Sigmoid colon (tissue), 7 donors: Measurements from ENCODE around the gene UBL4A. TPM values are rescaled to one million over a fixed set of nuclear protein-coding genes. Genes with fewer than 3 reads are reported as not detected.

Source experiments
- DNase-seq: peaks from one replicate; pipeline ENCODE4 v3.0.0-alpha.2; 2019
- H3K27ac ChIP-seq, 4 donors: fragments of 200-600 bp; sonication (generic); one replicate each; pipeline ENCODE4 v1.5.1; 2016 to 2019; ENCODE audit warnings: mild to moderate bottlenecking in 1 of 4
- H3K27me3 ChIP-seq, 3 donors: fragments of 200-600 bp; sonication (generic); one replicate each; pipeline ENCODE4 v1.5.1; 2019; ENCODE audit warnings: mild to moderate bottlenecking in 1 of 3
- H3K36me3 ChIP-seq, 4 donors: fragments of 200-600 bp; sonication (generic); one replicate each; pipeline ENCODE4 v1.5.1; 2016 to 2019
- H3K4me1 ChIP-seq, 4 donors: fragments of 200-600 bp; sonication (generic); one replicate each; pipeline ENCODE4 v1.5.1; 2017 to 2019
- H3K4me3 ChIP-seq, 4 donors: fragments of 200-600 bp; sonication (generic); one replicate each; pipeline ENCODE4 v1.5.1; 2017 to 2019; ENCODE audit warnings: mild to moderate bottlenecking in 2 of 4, moderate library complexity in 1 of 4
- H3K9me3 ChIP-seq, 4 donors: fragments of 200-600 bp in 3 of 4; sonication (generic) in 3 of 4; one replicate each; pipeline versions ENCODE4 v1.5.1 to v1.6.1; 2013 to 2019
- EP300 ChIP-seq, 4 donors: sonication (generic); formaldehyde crosslinking; IDR thresholded peaks; one replicate each; pipeline ENCODE4 v1.6.1; 2017; ENCODE audit warnings: antibody characterized with exemption in 4 of 4
- POLR2A ChIP-seq, 2 donors: fragments of 450-650 bp; IDR thresholded peaks; one replicate each; pipeline ENCODE4 v1.6.1; 2016; ENCODE audit warnings: antibody characterized with exemption in 2 of 2, mild to moderate bottlenecking in 2 of 2, moderate library complexity in 2 of 2
- POLR2AphosphoS5 ChIP-seq, 4 donors: sonication (generic); formaldehyde crosslinking; IDR thresholded peaks; one replicate each; pipeline ENCODE4 v1.6.1; 2017; ENCODE audit warnings: antibody characterized with exemption in 4 of 4
- WGBS, 2 donors: extraction: QIAGEN DNeasy Blood & Tissue Kit; methylation state at CpG; one replicate each; pipeline ENCODE4 v1.1.7; 2013; 5-methylcytosine and 5-hydroxymethylcytosine counted together
- intact Hi-C: fragments of 100-400 bp; cut with DNase I; formaldehyde crosslinking; loops from one replicate; pipeline ENCODE4 v1.15.1; 2023
- polyA plus RNA-seq, 3 donors: library from polyadenylated mRNA; stranded (reverse); fragments of 200-250 nt; gene quantifications; one replicate each; pipeline ENCODE4 v1.2.3, GENCODE V29; 2013
- small RNA-seq, 3 donors: library from RNA; depleted of rRNA; stranded (forward); fragments of <200 nt; gene quantifications; one replicate each; pipeline ENCODE3, GENCODE V24; 2016
- total RNA-seq, 4 donors: library from RNA; depleted of rRNA; stranded (reverse); fragments of >200 nt; gene quantifications; one replicate each; pipeline ENCODE4 v1.1.0, GENCODE V29; 2016
- TF ChIP-seq, protein P1 (sequence below), 4 experiments: fragments of 450-650 bp in 3 of 4; fragments of 200-600 bp in 1 of 4; IDR thresholded peaks; one replicate each; pipeline ENCODE4 v1.5.1; 2016 to 2019; ENCODE audit warnings: antibody characterized with exemption in 4 of 4, mild to moderate bottlenecking in 3 of 4, moderate library complexity in 2 of 4
- donor health status: healthy with polysubstance abuse.
- donor health status: Bipolar disorder and iron deficiency.
- donor health status: healthy.

UBL4A gene
- total and polyA plus RNA-seq, 7 donors, result 31.6 to 51.0 (median 40.2) TPM

DNA sequence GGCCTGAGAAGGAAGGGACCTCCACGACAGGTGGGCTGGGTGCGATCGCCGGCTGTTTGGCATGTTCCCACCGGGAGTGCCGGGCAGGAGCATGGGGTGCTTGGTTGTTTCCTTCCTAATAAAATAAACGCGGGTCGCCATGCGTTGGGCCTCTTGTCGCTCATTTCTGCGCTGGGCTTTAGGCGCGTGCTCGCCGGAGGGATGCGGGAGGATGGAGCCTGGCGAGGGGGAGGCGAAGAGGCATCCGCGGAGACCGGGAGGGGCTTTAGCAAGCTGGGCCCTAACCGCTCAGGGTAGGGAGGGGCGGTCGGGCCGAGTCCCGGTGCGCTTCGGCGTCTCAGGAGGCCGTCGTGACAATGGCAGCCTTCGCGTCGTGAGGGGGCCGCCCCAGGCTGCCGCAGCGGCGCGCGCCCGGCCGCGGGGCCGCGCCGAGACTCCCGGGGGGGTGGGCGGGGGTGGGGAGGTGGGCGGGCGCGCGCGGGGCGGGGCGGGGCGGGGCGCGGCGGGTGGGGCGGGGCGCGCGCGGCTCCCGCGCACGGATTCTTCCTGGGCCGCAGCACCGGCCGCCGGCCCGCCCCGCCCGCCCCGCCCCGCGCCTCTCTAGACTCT, 49.9 kb downstream of the UBL4A start:
- intact Hi-C loops, result loop anchor here (5.0 kb wide), 1 partner anchor 51 kb away; the partner anchor contains the start of gene UBL4A
- Histone ChIP-seq H3K27ac (peak overlapping the region; percentile 85 to 93 (median 88)), H3K9me3 (no peaks in the 10 kb centered on the region), H3K4me3 (peak overlapping the region; percentile 5 to 76 (median 70)), H3K36me3 (peaks cover 0 to 54% (median 11%) of the 10 kb centered on the region in 4 donors), H3K4me1 (peaks cover 0 to 26% (median 13%) of the 10 kb centered on the region in 4 donors), H3K27me3 (no peaks in the 10 kb centered on the region)
- peak; percentile 74 for DNase-seq
- no peak for TF ChIP-seq EP300 (IDR thresholded peaks at IDR 0.05)
- no peak for TF ChIP-seq POLR2A (IDR thresholded peaks at IDR 0.05)
- TF ChIP-seq, protein P1, sequence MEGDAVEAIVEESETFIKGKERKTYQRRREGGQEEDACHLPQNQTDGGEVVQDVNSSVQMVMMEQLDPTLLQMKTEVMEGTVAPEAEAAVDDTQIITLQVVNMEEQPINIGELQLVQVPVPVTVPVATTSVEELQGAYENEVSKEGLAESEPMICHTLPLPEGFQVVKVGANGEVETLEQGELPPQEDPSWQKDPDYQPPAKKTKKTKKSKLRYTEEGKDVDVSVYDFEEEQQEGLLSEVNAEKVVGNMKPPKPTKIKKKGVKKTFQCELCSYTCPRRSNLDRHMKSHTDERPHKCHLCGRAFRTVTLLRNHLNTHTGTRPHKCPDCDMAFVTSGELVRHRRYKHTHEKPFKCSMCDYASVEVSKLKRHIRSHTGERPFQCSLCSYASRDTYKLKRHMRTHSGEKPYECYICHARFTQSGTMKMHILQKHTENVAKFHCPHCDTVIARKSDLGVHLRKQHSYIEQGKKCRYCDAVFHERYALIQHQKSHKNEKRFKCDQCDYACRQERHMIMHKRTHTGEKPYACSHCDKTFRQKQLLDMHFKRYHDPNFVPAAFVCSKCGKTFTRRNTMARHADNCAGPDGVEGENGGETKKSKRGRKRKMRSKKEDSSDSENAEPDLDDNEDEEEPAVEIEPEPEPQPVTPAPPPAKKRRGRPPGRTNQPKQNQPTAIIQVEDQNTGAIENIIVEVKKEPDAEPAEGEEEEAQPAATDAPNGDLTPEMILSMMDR (IDR thresholded peaks at IDR 0.05), result no peak
- no peak for TF ChIP-seq POLR2AphosphoS5 (IDR thresholded peaks at IDR 0.05)
- 4 to 9% methylated on average over 55 to 64 of the region's 78 CpGs for WGBS, 2 donors

DNA sequence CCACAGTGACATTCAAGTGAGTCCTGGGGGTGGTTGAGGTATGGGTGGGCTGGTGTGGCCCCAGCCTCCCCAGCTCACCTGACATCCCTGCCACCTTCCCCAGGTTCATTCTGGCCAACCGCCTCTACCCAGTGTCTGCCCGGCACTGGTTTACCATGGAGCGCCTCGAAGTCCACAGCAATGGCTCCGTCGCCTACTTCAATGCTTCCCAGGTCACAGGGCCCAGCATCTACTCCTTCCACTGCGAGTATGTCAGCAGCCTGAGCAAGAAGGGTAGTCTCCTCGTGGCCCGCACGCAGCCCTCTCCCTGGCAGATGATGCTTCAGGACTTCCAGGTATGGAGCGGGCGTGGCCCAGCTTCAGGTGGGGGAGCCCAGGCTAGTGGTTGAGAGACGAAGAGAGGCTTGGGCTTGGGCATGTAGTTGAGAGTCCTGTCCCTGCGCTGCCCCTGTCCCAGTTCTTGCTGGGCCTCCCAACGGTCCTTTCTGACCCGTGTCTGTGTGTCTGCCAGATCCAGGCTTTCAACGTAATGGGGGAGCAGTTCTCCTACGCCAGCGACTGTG, 51.2 kb downstream of the UBL4A start:
- TF ChIP-seq POLR2A (IDR thresholded peaks at IDR 0.05), result no peak
- no peak for TF ChIP-seq EP300 (IDR thresholded peaks at IDR 0.05)
- TF ChIP-seq POLR2AphosphoS5 (IDR thresholded peaks at IDR 0.05), result no peak
- TF ChIP-seq, protein P1 (IDR thresholded peaks at IDR 0.05), result no peak
- peaks cover 0 to 32% (median 17%) of the 10 kb centered on the region in 4 donors for H3K4me1 ChIP-seq
- H3K9me3 ChIP-seq, result no peaks in the 10 kb centered on the region
- intact Hi-C loops, result loop anchor here (5.0 kb wide), 1 partner anchor 52 kb away; the partner anchor contains the start of gene UBL4A
- H3K27ac ChIP-seq, result no peak overlapping the region
- no peaks in the 10 kb centered on the region for H3K27me3 ChIP-seq
- no peak for DNase-seq
- 95 to 96% methylated on average over 19 of the region's 19 CpGs for WGBS, 2 donors
- peaks cover 0 to 44% (median 2%) of the 10 kb centered on the region in 4 donors for H3K36me3 ChIP-seq
- no peak overlapping the region for H3K4me3 ChIP-seq

DNA sequence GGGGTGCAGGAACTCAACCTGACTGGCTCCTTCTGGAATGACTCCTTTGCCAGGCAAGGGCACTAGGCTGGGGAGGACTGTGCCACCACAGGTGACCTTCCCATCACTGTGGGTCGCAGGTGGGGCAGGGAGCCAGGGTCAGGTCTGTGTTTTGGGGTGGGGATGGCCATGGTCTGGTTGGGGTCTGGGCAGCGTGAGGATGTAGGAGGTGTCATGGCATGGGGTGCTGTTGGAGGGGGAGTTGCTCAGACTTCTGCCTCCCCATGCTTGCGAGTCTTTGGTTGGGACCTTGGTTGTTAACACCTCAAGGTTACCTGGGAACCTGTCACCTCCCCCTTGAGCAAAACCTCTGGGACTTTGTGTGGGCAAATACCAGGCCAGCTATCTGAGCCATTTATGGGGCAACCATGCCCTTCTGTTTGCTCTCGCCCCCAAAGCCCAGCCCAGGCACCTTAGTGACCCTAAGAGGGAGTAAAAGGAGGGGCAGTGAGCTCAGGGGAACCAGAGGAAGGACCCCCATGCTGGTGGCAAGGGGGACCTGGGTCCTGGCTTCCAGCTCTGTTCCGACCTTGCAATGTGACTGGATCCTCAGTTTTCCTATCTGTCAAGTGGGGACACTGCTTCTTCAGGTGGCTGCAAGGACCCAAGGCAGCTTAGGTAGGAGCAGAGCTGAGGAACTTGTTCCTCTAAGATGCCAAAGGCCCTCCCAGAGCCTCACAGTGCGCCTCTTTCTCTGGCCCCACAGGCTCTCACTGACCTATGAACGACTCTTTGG, 51.8 kb downstream of the UBL4A start:
- no peak overlapping the region for H3K4me3 ChIP-seq
- TF ChIP-seq POLR2AphosphoS5 (IDR thresholded peaks at IDR 0.05) (no peak), EP300 (IDR thresholded peaks at IDR 0.05) (no peak), POLR2A (IDR thresholded peaks at IDR 0.05) (no peak)
- TF ChIP-seq, protein P1 (IDR thresholded peaks at IDR 0.05), result no peak
- no peaks in the 10 kb centered on the region for H3K9me3 ChIP-seq
- intact Hi-C loops, result loop anchor here (5.0 kb wide), 1 partner anchor 53 kb away; the partner anchor contains the start of gene UBL4A
- H3K36me3 ChIP-seq, result peaks cover 0 to 40% (median 0%) of the 10 kb centered on the region in 4 donors
- peaks cover 0 to 38% (median 22%) of the 10 kb centered on the region in 4 donors for H3K4me1 ChIP-seq
- 93 to 94% methylated on average over 7 of the region's 7 CpGs for WGBS, 2 donors
- no peak for DNase-seq
- H3K27ac ChIP-seq, result no peak overlapping the region
- no peaks in the 10 kb centered on the region for H3K27me3 ChIP-seq

Small RNA genes within 50 kb of the gene (small RNA-seq; reads per million reads assigned to genes)
- gene MIR6858 (0 reads per million in 3 donors), gene RN7SL697P (0 reads per million in 3 donors)

Other genes with a start within 250 kb of the UBL4A start
- gene OPN1MW3, start 229.0 kb downstream of the UBL4A start, total RNA-seq, result under 1 TPM in 1 of 4 donors, not detected in 3; 0.54 TPM
- gene OPN1MW3, start 229.0 kb downstream of the UBL4A start, polyA plus RNA-seq, result not detected
- gene TEX28, start 191.5 kb downstream of the UBL4A start, total RNA-seq, result not detected
- not detected for gene TEX28, start 191.5 kb downstream of the UBL4A start, polyA plus RNA-seq
- gene TKTL1, start 190.8 kb downstream of the UBL4A start, total RNA-seq, result under 1 TPM in 1 of 4 donors, not detected in 3; under 0.01 TPM
- gene TKTL1, start 190.8 kb downstream of the UBL4A start, polyA plus RNA-seq, result under 1 TPM in 1 of 3 donors, not detected in 2; 0.31 TPM
- gene FLNA, start 112.0 kb downstream of the UBL4A start, total RNA-seq, result 1,000 to 10,000 TPM; 2,494 to 9,435 (median 5,341) TPM
- 100 to 1,000 TPM in 1 of 3 donors, 10 to 100 TPM in 2; 27.0 to 442 (median 42.0) TPM for gene FLNA, start 112.0 kb downstream of the UBL4A start, polyA plus RNA-seq
- gene EMD, start 107.3 kb downstream of the UBL4A start, total RNA-seq, result 10 to 100 TPM; 44.3 to 66.8 (median 48.6) TPM
- 10 to 100 TPM; 40.7 to 87.9 (median 42.6) TPM for gene EMD, start 107.3 kb downstream of the UBL4A start, polyA plus RNA-seq
- gene RPL10, start 88.2 kb downstream of the UBL4A start, total RNA-seq, result 1,000 to 10,000 TPM; 3,138 to 8,651 (median 6,770) TPM
- 1,000 to 10,000 TPM; 4,760 to 8,094 (median 5,003) TPM for gene RPL10, start 88.2 kb downstream of the UBL4A start, polyA plus RNA-seq
- gene DNASE1L1, start 77.4 kb downstream of the UBL4A start, total RNA-seq, result 10 to 100 TPM; 10.9 to 21.8 (median 16.6) TPM
- gene DNASE1L1, start 77.4 kb downstream of the UBL4A start, polyA plus RNA-seq, result 10 to 100 TPM; 15.5 to 25.7 (median 17.4) TPM
- gene TAFAZZIN, start 75.1 kb downstream of the UBL4A start, total RNA-seq, result 10 to 100 TPM; 35.7 to 58.2 (median 36.6) TPM
- 10 to 100 TPM in 1 of 3 donors, 1 to 10 TPM in 2; 8.4 to 48.0 (median 9.2) TPM for gene TAFAZZIN, start 75.1 kb downstream of the UBL4A start, polyA plus RNA-seq
- 10 to 100 TPM; 16.5 to 54.6 (median 27.0) TPM for gene ATP6AP1, start 57.9 kb downstream of the UBL4A start, total RNA-seq
- gene ATP6AP1, start 57.9 kb downstream of the UBL4A start, polyA plus RNA-seq, result 10 to 100 TPM; 18.6 to 87.7 (median 39.1) TPM
- gene GDI1, start 49.5 kb downstream of the UBL4A start, total RNA-seq, result 100 to 1,000 TPM in 1 of 4 donors, 10 to 100 TPM in 3; 71.7 to 101 (median 86.1) TPM
- gene GDI1, start 49.5 kb downstream of the UBL4A start, polyA plus RNA-seq, result 10 to 100 TPM; 50.9 to 75.4 (median 51.1) TPM
- gene FAM50A, start 42.5 kb downstream of the UBL4A start, total RNA-seq, result 10 to 100 TPM; 40.5 to 78.1 (median 48.7) TPM
- gene FAM50A, start 42.5 kb downstream of the UBL4A start, polyA plus RNA-seq, result 10 to 100 TPM; 61.9 to 85.1 (median 85.1) TPM
- 10 to 100 TPM in 1 of 4 donors, 1 to 10 TPM in 3; 3.1 to 12.7 (median 5.9) TPM for gene PLXNA3, start 28.3 kb downstream of the UBL4A start, total RNA-seq
- gene PLXNA3, start 28.3 kb downstream of the UBL4A start, polyA plus RNA-seq, result 10 to 100 TPM in 1 of 3 donors, 1 to 10 TPM in 2; 4.2 to 22.9 (median 8.6) TPM
- 10 to 100 TPM; 15.5 to 32.7 (median 22.4) TPM for gene LAGE3, start 7.3 kb downstream of the UBL4A start, total RNA-seq
- 10 to 100 TPM; 12.7 to 25.4 (median 21.6) TPM for gene LAGE3, start 7.3 kb downstream of the UBL4A start, polyA plus RNA-seq
- 10 to 100 TPM; 17.5 to 28.8 (median 20.7) TPM for gene SLC10A3, start 4.0 kb upstream of the UBL4A start, total RNA-seq
- gene SLC10A3, start 4.0 kb upstream of the UBL4A start, polyA plus RNA-seq, result 10 to 100 TPM; 12.9 to 22.6 (median 18.0) TPM
- gene FAM3A, start 29.6 kb upstream of the UBL4A start, total RNA-seq, result 10 to 100 TPM; 30.7 to 49.0 (median 40.6) TPM
- 10 to 100 TPM; 49.7 to 64.9 (median 57.1) TPM for gene FAM3A, start 29.6 kb upstream of the UBL4A start, polyA plus RNA-seq
- gene G6PD, start 60.2 kb upstream of the UBL4A start, total RNA-seq, result 10 to 100 TPM; 15.0 to 32.1 (median 19.8) TPM
- 10 to 100 TPM in 2 of 3 donors, 1 to 10 TPM in 1; 9.0 to 34.6 (median 17.8) TPM for gene G6PD, start 60.2 kb upstream of the UBL4A start, polyA plus RNA-seq
- gene IKBKG, start 61.0 kb upstream of the UBL4A start, total RNA-seq, result 10 to 100 TPM in 3 of 4 donors, 1 to 10 TPM in 1; 9.2 to 27.4 (median 13.3) TPM
- 10 to 100 TPM; 13.2 to 28.9 (median 17.8) TPM for gene IKBKG, start 61.0 kb upstream of the UBL4A start, polyA plus RNA-seq
- under 1 TPM in 1 of 4 donors, not detected in 3; 0.54 TPM for gene CTAG1A, start 98.5 kb upstream of the UBL4A start, total RNA-seq
- gene CTAG1A, start 98.5 kb upstream of the UBL4A start, polyA plus RNA-seq, result not detected
- not detected for gene CTAG1B, start 132.7 kb upstream of the UBL4A start, total RNA-seq
- not detected for gene CTAG1B, start 132.7 kb upstream of the UBL4A start, polyA plus RNA-seq
- gene CTAG2, start 167.0 kb upstream of the UBL4A start, total RNA-seq, result not detected
- 1 to 10 TPM in 1 of 3 donors, not detected in 2; 3.0 TPM for gene CTAG2, start 167.0 kb upstream of the UBL4A start, polyA plus RNA-seq